H1 (cell line): ENCODE data around the gene MDM1. TPM values are rescaled to one million over a fixed set of nuclear protein-coding genes. Genes with fewer than 3 reads are reported as not detected.

Source experiments
- CTCF ChIA-PET: fragments of 300-600 bp; sonication (Branson Sonifier 250); formaldehyde crosslinking; loops from one replicate; lab custom pipeline; 2021; ENCODE audit not compliant: partially characterized antibody; lab: Charles Lee
- POLR2A ChIA-PET: fragments of 300-600 bp; sonication (Branson Sonifier 250); formaldehyde crosslinking; loops from one replicate; lab custom pipeline; 2021; ENCODE audit warnings: inconsistent platforms; ENCODE audit not compliant: partially characterized antibody; lab: Charles Lee
- DNase-seq, 2 experiments: peaks; one replicate each; pipeline versions ENCODE4 v3.0.0 to v3.0.0-alpha.2; 2010 to 2022; ENCODE audit warnings: low spot score in 2 of 2, low read depth in 1 of 2, mixed read lengths in 1 of 2
- FAIRE-seq: peaks from 2 replicates; lab custom pipeline; 2011; peaks lifted over from hg19 to GRCh38; lab: Jason Lieb, UNC
- H2AFZ ChIP-seq: 2 replicates; pipeline ENCODE4 v1.8.1; 2012; ENCODE audit warnings: low read length, inconsistent platforms
- H2AK5ac ChIP-seq: 2 replicates; pipeline ENCODE4 v1.6.1; 2013; ENCODE audit warnings: low read depth, low read length
- H2BK120ac ChIP-seq: replicated peaks from 2 replicates; pipeline ENCODE3; 2013; ENCODE audit warnings: low read depth, low read length, inconsistent platforms
- H2BK12ac ChIP-seq: 2 replicates; pipeline ENCODE4 v1.6.1; 2013; ENCODE audit warnings: low read depth, low read length
- H2BK15ac ChIP-seq: 2 replicates; pipeline ENCODE4 v1.6.1; 2013; ENCODE audit warnings: low read length
- H2BK20ac ChIP-seq: 2 replicates; pipeline ENCODE4 v1.6.1; 2013; ENCODE audit warnings: low read length
- H2BK5ac ChIP-seq: 2 replicates; pipeline ENCODE4 v1.6.1; 2013; ENCODE audit warnings: low read depth, low read length
- H3K14ac ChIP-seq: 2 replicates; pipeline ENCODE4 v1.6.1; 2013; ENCODE audit warnings: inconsistent platforms; ENCODE audit not compliant: insufficient read length
- H3K18ac ChIP-seq: 2 replicates; pipeline ENCODE4 v1.6.1; 2013; ENCODE audit warnings: low read length; ENCODE audit errors: extremely low read depth
- H3K23ac ChIP-seq: 2 replicates; pipeline ENCODE4 v1.6.1; 2013; ENCODE audit warnings: inconsistent platforms; ENCODE audit not compliant: insufficient read length
- H3K23me2 ChIP-seq: 2 replicates; pipeline ENCODE4 v1.6.1; 2013; ENCODE audit warnings: low read depth, low read length
- H3K27ac ChIP-seq: 2 replicates; pipeline ENCODE4 v1.6.1; 2011; ENCODE audit warnings: low read depth, low read length, inconsistent platforms
- H3K27me3 ChIP-seq, 4 experiments: replicated peaks in 1 of 4; 1 replicate in 1 of 4; 2 replicates in 3 of 4; pipeline versions ENCODE4 v1.6.1 to v1.8.1; 2011 to 2013; ENCODE audit warnings: low read length in 3 of 4, mild to moderate bottlenecking in 3 of 4, inconsistent platforms in 2 of 4, mixed read lengths in 2 of 4, moderate library complexity in 1 of 4; ENCODE audit not compliant: control insufficient read depth in 3 of 4, insufficient read depth in 3 of 4; ENCODE audit errors: extremely low read depth in 1 of 4
- H3K36me3 ChIP-seq, 4 experiments: 2 replicates each; pipeline versions ENCODE4 v1.6.1 to v1.8.1; 2011 to 2013; ENCODE audit warnings: mild to moderate bottlenecking in 4 of 4, low read length in 3 of 4, moderate library complexity in 2 of 4, control low read depth in 1 of 4, inconsistent platforms in 1 of 4; ENCODE audit not compliant: insufficient read depth in 4 of 4, control insufficient read depth in 2 of 4
- H3K4ac ChIP-seq: replicated peaks from 2 replicates; pipeline ENCODE3; 2013; ENCODE audit warnings: low read length, low read depth, mixed read lengths, inconsistent platforms; ENCODE audit not compliant: insufficient read length
- H3K4me1 ChIP-seq, 4 experiments: replicated peaks in 1 of 4; 1 replicate in 1 of 4; 2 replicates in 3 of 4; pipeline versions ENCODE4 v1.6.1 to v1.8.1; 2011 to 2013; ENCODE audit warnings: low read length in 3 of 4, inconsistent platforms in 2 of 4, mixed read lengths in 1 of 4; ENCODE audit not compliant: insufficient read depth in 4 of 4, control insufficient read depth in 3 of 4
- H3K4me2 ChIP-seq, 2 experiments: 2 replicates each; pipeline versions ENCODE4 v1.6.1 to v1.8.1; 2011 to 2013; ENCODE audit warnings: low read depth in 2 of 2, low read length in 2 of 2, control low read depth in 1 of 2, inconsistent platforms in 1 of 2, mild to moderate bottlenecking in 1 of 2; ENCODE audit not compliant: insufficient read depth in 1 of 2
- H3K4me3 ChIP-seq, 4 experiments: fragments of 200-600, 300-600 bp in 1 of 4; sonication (generic), shearing (Covaris generic), sonication (Bioruptor Twin) in 1 of 4; 2 replicates each; pipeline versions ENCODE4 v1.5.1 to v1.8.1; 2011 to 2016; ENCODE audit warnings: low read length in 4 of 4, low read depth in 3 of 4, control low read depth in 2 of 4, inconsistent platforms in 2 of 4, mild to moderate bottlenecking in 2 of 4, mixed read lengths in 1 of 4, moderate library complexity in 1 of 4; ENCODE audit not compliant: insufficient read depth in 2 of 4; ENCODE audit errors: extremely low read depth in 1 of 4
- H3K56ac ChIP-seq: replicated peaks from 2 replicates; pipeline ENCODE3; 2013; ENCODE audit warnings: low read depth, mild to moderate bottlenecking, mixed read lengths, low read length, inconsistent platforms; ENCODE audit not compliant: insufficient read length
- H3K79me1 ChIP-seq: 2 replicates; pipeline ENCODE4 v1.6.1; 2013; ENCODE audit warnings: low read depth, low read length, control low read depth
- H3K79me2 ChIP-seq, 2 experiments: 2 replicates each; pipeline versions ENCODE4 v1.6.1 to v1.8.1; 2012 to 2013; ENCODE audit warnings: low read length in 2 of 2, mild to moderate bottlenecking in 2 of 2, inconsistent platforms in 1 of 2; ENCODE audit not compliant: insufficient read depth in 2 of 2, control insufficient read depth in 1 of 2
- H3K9ac ChIP-seq, 4 experiments: replicated peaks in 1 of 4; 1 replicate in 1 of 4; 2 replicates in 3 of 4; pipeline versions ENCODE4 v1.6.1 to v1.8.1; 2011 to 2013; ENCODE audit warnings: low read depth in 3 of 4, low read length in 3 of 4, control low read depth in 2 of 4, mild to moderate bottlenecking in 2 of 4, moderate library complexity in 2 of 4, inconsistent platforms in 1 of 4; ENCODE audit errors: extremely low read depth in 1 of 4
- H3K9me3 ChIP-seq, 2 experiments: 2 replicates each; pipeline versions ENCODE4 v1.6.1 to v1.8.1; 2012 to 2013; ENCODE audit warnings: mild to moderate bottlenecking in 2 of 2, moderate library complexity in 2 of 2, control low read depth in 1 of 2, inconsistent platforms in 1 of 2, low read depth in 1 of 2, low read length in 1 of 2, mixed read lengths in 1 of 2; ENCODE audit not compliant: insufficient read depth in 2 of 2
- H4K20me1 ChIP-seq, 2 experiments: replicated peaks in 1 of 2; 2 replicates each; pipeline versions ENCODE3 to v1.8.1; 2011 to 2013; ENCODE audit warnings: inconsistent platforms in 2 of 2, low read length in 2 of 2, mild to moderate bottlenecking in 1 of 2; ENCODE audit not compliant: insufficient read depth in 2 of 2, control insufficient read depth in 1 of 2
- H4K5ac ChIP-seq: 2 replicates; pipeline ENCODE4 v1.6.1; 2013; ENCODE audit warnings: low read length, low read depth, mixed read lengths, inconsistent platforms; ENCODE audit not compliant: insufficient read length
- H4K8ac ChIP-seq: 2 replicates; pipeline ENCODE4 v1.8.0; 2013; ENCODE audit warnings: mild to moderate bottlenecking, moderate library complexity, low read length, inconsistent platforms; ENCODE audit not compliant: insufficient read depth; ENCODE audit errors: extremely low read depth
- H4K91ac ChIP-seq: replicated peaks from 2 replicates; pipeline ENCODE3; 2013; ENCODE audit warnings: low read length, mixed read lengths, inconsistent platforms; ENCODE audit not compliant: insufficient read length
- BRCA1 ChIP-seq: IDR thresholded peaks from 2 replicates; pipeline ENCODE4 v1.6.1; 2012; ENCODE audit warnings: low read depth, low read length, improper control_type of control experiment
- GTF2F1 ChIP-seq: IDR thresholded peaks from 2 replicates; pipeline ENCODE4 v1.6.1; 2012; ENCODE audit warnings: low read depth, low read length, improper control_type of control experiment, borderline replicate concordance
- KDM5A ChIP-seq: fragments of 200-600 bp; IDR thresholded peaks from 2 replicates; pipeline ENCODE4 v1.7.1; 2012; ENCODE audit warnings: mild to moderate bottlenecking, low read length, inconsistent platforms, mixed read lengths
- MAX ChIP-seq: IDR thresholded peaks from 2 replicates; pipeline ENCODE4 v1.6.1; 2012; ENCODE audit warnings: inconsistent platforms
- RBBP5 ChIP-seq: IDR thresholded peaks from 2 replicates; pipeline ENCODE4 v1.7.1; 2012; ENCODE audit warnings: low read depth, mild to moderate bottlenecking, inconsistent platforms, low read length, moderate library complexity, borderline replicate concordance
- SIRT6 ChIP-seq: IDR thresholded peaks from one replicate; pipeline ENCODE4 v1.7.1; 2012; ENCODE audit warnings: low read length, inconsistent platforms
- USF2 ChIP-seq: IDR thresholded peaks from 2 replicates; pipeline ENCODE4 v1.6.1; 2011; ENCODE audit warnings: low read length, improper control_type of control experiment
- polyA plus RNA-seq, 7 experiments: library from polyadenylated mRNA; depleted of rRNA in 3 of 7; stranded (reverse) in 5 of 7; unstranded in 2 of 7; fragments of >200 nt in 5 of 7; fragments of 200-250 nt in 2 of 7; gene quantifications; 1 replicate in 5 of 7; 2 replicates in 1 of 7; 4 replicates in 1 of 7; pipeline versions ENCODE4 v1.2.1 to v1.2.3, GENCODE V29; 2011 to 2013; ENCODE audit warnings: missing spikeins in 2 of 7, mixed read lengths in 2 of 7
- total RNA-seq: library from RNA; stranded (reverse); fragmentation: NEBNext Ultra II Directional; extraction: Animal tissue kit (Norgen Biotek cat#: 25700); gene quantifications from 2 replicates; pipeline ENCODE4 v1.2.1, GENCODE V29; 2021

Gene MDM1
- total and polyA plus RNA-seq, 2 of the 8 experiments (the other 6 are each of a cell fraction or from before 2014, with no cell fraction given): 3.1 to 10.7 TPM

- no peaks in the 10 kb centered on the region for H4K20me1 ChIP-seq
- no peak overlapping the region for H3K4me2 ChIP-seq
- H4K91ac ChIP-seq: no peak overlapping the region
- no peak overlapping the region for H4K5ac ChIP-seq
- DNase-seq (no peak), FAIRE-seq (no peak)
- H3K18ac ChIP-seq: no peak overlapping the region
- no peaks in the 10 kb centered on the region for H3K79me2 ChIP-seq
- H3K14ac ChIP-seq: no peak overlapping the region
- H3K9me3 ChIP-seq: no peaks in the 10 kb centered on the region
- H2BK5ac ChIP-seq: no peak overlapping the region
- H3K4me3 ChIP-seq: no peak overlapping the region
- no peak overlapping the region for H3K23ac ChIP-seq
- H3K27ac ChIP-seq: no peak overlapping the region
- no peaks in the 10 kb centered on the region for H3K36me3 ChIP-seq
- H3K79me1 ChIP-seq: no peaks in the 10 kb centered on the region
- no peak overlapping the region for H2BK15ac ChIP-seq
- no peak overlapping the region for H2BK12ac ChIP-seq
- no peaks in the 10 kb centered on the region; a peak in 1 of 7 replicates for H3K27me3 ChIP-seq
- CTCF ChIA-PET: interaction anchor here (0.9 to 2.9 kb wide), 11 partner anchors 10 to 324 kb away, joined by 3 to 13 read pairs (median 5); no protein-coding TSS in a partner anchor
- H3K4ac ChIP-seq: no peak overlapping the region
- no peaks in the 10 kb centered on the region for H3K23me2 ChIP-seq
- no peak overlapping the region for H4K8ac ChIP-seq
- no peak overlapping the region for H2BK120ac ChIP-seq
- H2AFZ ChIP-seq: no peak overlapping the region
- H3K56ac ChIP-seq: no peak overlapping the region
- H2BK20ac ChIP-seq: no peak overlapping the region
- H2AK5ac ChIP-seq: no peak overlapping the region
- H3K9ac ChIP-seq: no peak overlapping the region
- H3K4me1 ChIP-seq: peaks cover 0 to 4% (median under 1%) of the 10 kb centered on the region in 4 experiments; a peak in 2 of 7 replicates
- POLR2A ChIA-PET: interaction anchor here (1.0 kb wide), 1 partner anchor 28 kb away, joined by 3 read pairs; the partner anchor contains the start of gene MDM1
- TF ChIP-seq RBBP5 (no peak), USF2 (no peak), MAX (no peak), KDM5A (no peak), BRCA1 (no peak), SIRT6 (no peak), GTF2F1 (no peak)
These were observed 27.5 kb upstream of the MDM1 start for GRCh38 chr12:68359674-68360073.
